UCSD-AML1 (cell line): ENCODE measurements around the gene CHRNA10.

Experiments
- DNase-seq: peaks from one replicate; lab custom pipeline; 2025; ENCODE audit not compliant: unreplicated experiment; lab: John Stamatoyannopoulos, UW

The CHRNA10 gene

GRCh38 chr11:3671334-3672254, at the start of gene CHRNA10:
TSS of gene CHRNA10 (minus strand) at chr11:3671384. CDS start at chr11:3671312, 72 bp downstream.
- DNase-seq = no peak

GRCh38 chr11:3712274-3712673, 41.1 kb upstream of the CHRNA10 start:
- no peak for DNase-seq

- DNase-seq = no peak
Observed at GRCh38 chr11:3710485-3711259, 39.5 kb upstream of the CHRNA10 start.

- DNase-seq = no peak
Observed at GRCh38 chr11:3709977-3710376, 38.8 kb upstream of the CHRNA10 start.

- no peak for DNase-seq
Observed at GRCh38 chr11:3707176-3707575, 36.0 kb upstream of the CHRNA10 start.

GRCh38 chr11:3703383-3703782, 32.2 kb upstream of the CHRNA10 start:
- no peak for DNase-seq

- DNase-seq = no peak
Observed at GRCh38 chr11:3700910-3701309, 29.7 kb upstream of the CHRNA10 start.

- no peak for DNase-seq
Observed at GRCh38 chr11:3700410-3700809, 29.2 kb upstream of the CHRNA10 start.

- DNase-seq = no peak
Observed at GRCh38 chr11:3686751-3687150, 15.6 kb upstream of the CHRNA10 start.

- no peak for DNase-seq
Observed at GRCh38 chr11:3685923-3686322, 14.7 kb upstream of the CHRNA10 start.

GRCh38 chr11:3684819-3685172, 13.6 kb upstream of the CHRNA10 start:
- DNase-seq = no peak

- no peak for DNase-seq
Observed at GRCh38 chr11:3684129-3684818, 13.1 kb upstream of the CHRNA10 start.

- no peak for DNase-seq
Observed at GRCh38 chr11:3683039-3683438, 11.9 kb upstream of the CHRNA10 start.

- no peak for DNase-seq
Observed at GRCh38 chr11:3679077-3679476, 7.9 kb upstream of the CHRNA10 start.

GRCh38 chr11:3675971-3676370, 4.8 kb upstream of the CHRNA10 start:
- DNase-seq = no peak

GRCh38 chr11:3674189-3674588, 3.0 kb upstream of the CHRNA10 start:
- no peak for DNase-seq

GRCh38 chr11:3669742-3670183, 1.4 kb downstream of the CHRNA10 start:
- DNase-seq = no peak

- DNase-seq = no peak
Observed at GRCh38 chr11:3669128-3669527, 2.1 kb downstream of the CHRNA10 start.

- no peak for DNase-seq
Observed at GRCh38 chr11:3667149-3668035, 3.8 kb downstream of the CHRNA10 start.

- no peak for DNase-seq
Observed at GRCh38 chr11:3666023-3666530, 5.1 kb downstream of the CHRNA10 start.
